HG03432 (cell line): ENCODE data around the gene PAXX.
A peak's percentile ranks its signal among the peaks of the same experiment; 100 is the strongest.

Experiments used
- ATAC-seq: cut with Tn5 transposase; IDR thresholded peaks from one replicate; pipeline ENCODE4 v1.9.1; 2021; ENCODE audit warnings: mild to moderate bottlenecking, moderate library complexity; ENCODE audit not compliant: unreplicated experiment

Gene PAXX

GRCh38 chr9:136991993-136992818 is at the start of gene PAXX:
Gene PAXX (plus strand): TSS chr9:136992422. CDS start chr9:136992444, 22 bp downstream.
- peak; percentile 74 for ATAC-seq

DNA sequence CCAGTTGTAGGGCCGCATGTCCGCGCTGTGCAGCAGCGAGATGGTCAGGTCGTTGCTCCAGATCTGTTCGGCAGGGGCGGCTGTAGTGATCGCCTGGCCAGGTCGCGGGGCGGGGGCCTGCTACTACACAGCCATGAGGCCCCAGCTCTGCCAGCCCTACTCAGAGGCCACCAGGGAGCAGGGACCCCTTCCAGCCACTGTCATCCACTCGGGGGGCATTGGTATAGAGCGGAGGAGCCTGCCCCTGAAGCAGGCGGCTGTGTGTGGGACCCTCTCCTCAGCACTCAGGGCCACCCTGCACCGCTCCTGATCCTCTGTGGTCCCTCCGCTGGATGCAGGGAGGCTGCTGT is 49.4 kb upstream of the PAXX start:
- ATAC-seq: no peak

GRCh38 chr9:136943291-136944211 is 48.7 kb upstream of the PAXX start:
- ATAC-seq: peak; percentile 3

- ATAC-seq: peak; percentile 39
Observed at GRCh38 chr9:136944212-136944518, 48.1 kb upstream of the PAXX start.

- ATAC-seq: peak; percentile 70
Observed at GRCh38 chr9:136944519-136945332, 47.5 kb upstream of the PAXX start, which contains the start of the genes C8G and FBXW5. Gene C8G (plus strand): TSS chr9:136945243. CDS start chr9:136945321, 78 bp downstream. Gene FBXW5 (minus strand): TSS chr9:136944738. CDS start chr9:136944083, 655 bp downstream.

DNA sequence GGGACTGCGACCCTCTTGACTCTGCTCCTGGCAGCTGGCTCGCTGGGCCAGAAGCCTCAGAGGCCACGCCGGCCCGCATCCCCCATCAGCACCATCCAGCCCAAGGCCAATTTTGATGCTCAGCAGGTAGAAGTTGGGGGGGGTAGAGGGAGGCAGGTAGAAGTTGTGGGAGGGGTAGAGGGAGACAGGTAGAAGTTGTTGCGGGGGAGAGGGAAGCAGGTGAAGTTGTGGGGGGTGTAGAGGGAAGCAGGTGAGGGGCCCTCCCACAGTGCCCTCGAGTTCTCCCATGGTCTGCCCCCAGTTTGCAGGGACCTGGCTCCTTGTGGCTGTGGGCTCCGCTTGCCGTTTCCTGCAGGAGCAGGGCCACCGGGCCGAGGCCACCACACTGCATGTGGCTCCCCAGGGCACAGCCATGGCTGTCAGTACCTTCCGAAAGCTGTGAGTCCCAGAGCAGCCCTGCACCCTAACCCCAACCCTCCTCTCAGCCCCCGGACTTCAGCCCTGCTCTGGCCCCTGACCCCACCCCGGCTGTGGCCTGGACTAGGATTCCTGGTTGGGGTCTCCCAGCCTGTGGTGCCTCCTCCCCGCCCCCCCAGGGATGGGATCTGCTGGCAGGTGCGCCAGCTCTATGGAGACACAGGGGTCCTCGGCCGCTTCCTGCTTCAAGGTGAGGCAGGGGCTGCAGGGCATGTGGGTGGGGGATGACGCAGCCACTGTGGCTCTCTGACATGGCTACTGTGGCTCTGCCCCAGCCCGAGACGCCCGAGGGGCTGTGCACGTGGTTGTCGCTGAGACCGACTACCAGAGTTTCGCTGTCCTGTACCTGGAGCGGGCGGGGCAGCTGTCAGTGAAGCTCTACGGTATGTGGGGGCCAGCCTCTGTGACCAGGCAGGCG is 46.6 kb upstream of the PAXX start:
- ATAC-seq: no peak

GRCh38 chr9:136946228-136947027 is 45.8 kb upstream of the PAXX start:
- ATAC-seq: no peak

DNA sequence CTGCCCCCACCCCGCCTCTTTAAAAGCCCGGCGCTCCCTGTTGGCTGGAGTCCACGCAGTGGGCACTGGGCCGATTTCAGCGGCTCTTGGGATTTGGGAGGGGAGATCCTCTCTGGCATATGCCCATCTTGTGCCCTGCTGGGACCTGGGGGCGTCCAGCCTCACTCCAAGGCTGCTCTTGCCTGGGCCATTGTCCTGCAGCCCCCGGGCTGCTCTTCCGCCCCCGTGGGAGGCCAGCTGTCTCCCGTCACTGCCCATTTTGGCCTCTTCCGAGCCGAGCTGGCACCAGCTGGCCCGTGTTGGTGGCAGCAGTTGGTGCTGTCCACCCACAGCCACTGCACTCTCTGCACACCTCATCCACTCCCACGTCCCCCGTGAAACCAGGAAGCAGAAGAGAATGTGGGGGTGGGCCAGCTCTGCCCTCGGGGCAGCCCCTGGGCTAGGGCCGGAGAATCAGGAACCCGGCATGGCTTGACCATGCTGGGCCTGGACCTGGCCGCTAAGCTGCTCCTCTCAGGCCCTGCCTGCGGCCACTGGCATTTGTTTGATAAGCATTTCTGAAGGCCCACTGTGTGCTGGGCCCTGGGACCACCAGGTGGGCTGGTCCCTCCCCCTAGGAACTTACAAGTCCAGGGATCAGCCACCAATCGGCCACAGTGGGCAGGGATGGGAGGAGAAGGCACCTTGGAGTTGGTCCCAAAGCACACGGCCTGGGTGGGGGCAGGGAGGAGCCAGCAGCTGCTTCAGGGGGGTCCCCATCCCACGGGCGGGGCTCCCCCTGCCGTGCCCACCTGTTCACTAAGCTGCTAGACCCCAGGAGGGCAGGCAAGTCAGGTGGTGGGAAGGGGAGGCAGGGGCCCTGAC is 45.0 kb upstream of the PAXX start:
- ATAC-seq: no peak

- ATAC-seq: no peak
Observed at GRCh38 chr9:136947955-136948510, 44.2 kb upstream of the PAXX start.

GRCh38 chr9:136949239-136949816 is 42.9 kb upstream of the PAXX start:
- no peak for ATAC-seq

GRCh38 chr9:136949817-136950655 is 42.2 kb upstream of the PAXX start:
- peak; percentile 81 for ATAC-seq

DNA sequence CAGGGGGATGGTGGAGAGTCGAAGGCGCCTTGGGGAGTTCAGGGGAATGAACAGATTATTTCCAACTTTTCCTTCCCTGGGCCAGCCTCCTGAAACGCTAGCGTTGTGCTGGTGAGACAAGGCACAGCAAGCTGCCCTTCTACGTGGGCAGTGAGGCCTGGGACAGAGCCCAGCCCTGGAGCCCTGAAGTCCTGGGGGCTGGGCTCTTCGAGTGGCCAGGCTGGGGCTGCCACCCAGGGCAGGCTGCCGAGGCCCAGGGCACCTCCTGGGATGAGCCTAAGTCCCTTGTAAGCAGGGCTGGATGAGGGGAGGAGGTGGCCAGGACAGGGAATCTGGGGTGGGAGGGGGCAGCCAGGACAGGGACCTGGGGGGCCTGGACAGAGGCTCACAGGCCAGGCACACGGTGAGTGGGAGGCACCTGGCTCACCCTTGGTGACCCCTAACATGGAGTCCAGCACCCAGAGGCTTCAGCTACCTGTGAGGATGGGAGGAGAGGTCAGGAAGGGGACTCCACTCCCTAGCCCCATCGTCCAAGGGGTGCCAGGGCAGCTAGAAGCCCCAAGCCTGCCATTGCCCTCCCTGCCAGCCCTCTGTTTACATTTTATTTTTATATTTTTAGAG is 41.5 kb upstream of the PAXX start:
- ATAC-seq: no peak

DNA sequence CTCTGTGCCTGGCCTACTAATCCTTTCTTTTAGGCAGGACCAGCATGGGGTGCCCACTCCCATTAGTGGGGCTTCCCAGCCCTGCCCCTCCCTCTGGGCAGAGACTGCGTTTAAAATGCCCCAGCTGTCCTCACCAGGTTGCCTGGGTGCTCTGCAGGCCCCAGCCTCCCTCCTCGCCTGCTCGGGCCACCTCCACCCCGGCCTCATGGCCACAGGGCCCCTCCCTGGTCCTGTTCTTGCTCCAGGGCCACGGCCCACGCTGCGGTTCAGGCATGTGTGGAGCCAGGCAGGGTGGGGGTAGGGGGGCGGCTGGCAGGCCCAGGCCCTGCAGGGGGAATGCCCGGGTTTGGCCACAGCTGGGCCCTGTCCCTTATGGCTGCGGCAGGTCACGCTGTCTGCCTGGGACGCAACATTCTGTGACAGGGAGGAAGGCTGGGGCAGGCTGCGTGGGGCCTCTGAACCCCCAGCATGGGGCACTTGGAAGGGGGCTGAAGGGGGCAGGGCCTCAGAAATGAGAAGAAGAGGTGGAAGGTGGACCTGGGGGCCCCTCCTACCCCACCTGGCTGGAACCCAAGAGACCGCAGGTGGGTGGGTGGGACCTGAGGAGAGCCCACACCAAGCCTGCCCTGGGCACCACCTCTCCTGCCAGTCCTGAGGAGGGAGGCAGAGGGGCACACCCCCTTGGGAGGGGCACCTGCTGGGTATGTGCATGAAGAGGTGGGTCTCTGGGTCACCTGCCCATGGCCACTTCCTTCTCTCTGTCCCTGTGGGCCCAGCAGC is 40.5 kb upstream of the PAXX start, which contains the start of gene LCN12:
Gene LCN12, plus strand, starts transcription at position 733 of the 780 bp plus-strand sequence. CDS start 55 bp downstream, outside the sequence.
- no peak for ATAC-seq

DNA sequence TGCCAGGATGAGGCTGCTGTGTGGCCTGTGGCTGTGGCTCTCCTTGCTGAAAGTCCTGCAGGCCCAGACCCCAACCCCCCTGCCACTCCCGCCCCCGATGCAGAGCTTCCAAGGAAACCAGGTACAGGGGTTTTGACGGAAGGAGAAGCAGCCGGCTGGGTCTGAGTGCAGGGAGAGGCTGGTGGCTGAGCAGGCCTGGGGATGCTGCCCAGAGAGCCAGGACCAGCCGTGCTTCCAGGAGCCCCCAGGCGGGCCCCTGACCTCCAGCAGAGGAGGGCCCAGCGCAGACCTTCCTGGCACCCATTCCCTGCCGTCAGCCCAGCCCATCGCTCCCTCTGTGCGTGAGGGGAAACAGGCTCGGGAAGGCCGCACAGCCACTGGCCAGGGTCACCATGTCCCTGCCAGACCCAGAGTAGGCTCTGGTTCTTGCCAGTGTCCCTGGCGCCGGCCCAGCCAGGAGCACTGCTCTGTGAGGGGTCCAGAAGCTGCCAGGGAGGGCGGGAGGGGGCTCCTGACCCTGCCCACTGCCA is 39.8 kb upstream of the PAXX start:
- ATAC-seq: no peak
